HepG2 (cell line): ENCODE data around the gene TMEM200B. TPM values are rescaled to one million over a fixed set of nuclear protein-coding genes. Genes with fewer than 3 reads are reported as not detected.
A peak's percentile ranks its signal among the peaks of the same experiment; 100 is the strongest.

Source experiments
- BCL3 ChIP-seq: sonication (generic); formaldehyde crosslinking; IDR thresholded peaks from 2 replicates; pipeline ENCODE4 v1.5.1; 2020; ENCODE audit warnings: mild to moderate bottlenecking, missing genetic modification reagents, moderate library complexity
- DRAP1 ChIP-seq: IDR thresholded peaks from 2 replicates; pipeline ENCODE4 v1.6.1; 2016; ENCODE audit warnings: missing genetic modification reagents, missing compliant biosample characterization
- ETV5 ChIP-seq: IDR thresholded peaks from 2 replicates; pipeline ENCODE4 v1.6.1; 2018; ENCODE audit warnings: missing biosample characterization, missing genetic modification reagents, inconsistent platforms, borderline replicate concordance
- FOXO1 ChIP-seq: sonication (generic); formaldehyde crosslinking; IDR thresholded peaks from 2 replicates; pipeline ENCODE4 v1.4.0; 2020; ENCODE audit warnings: missing genetic modification reagents
- HMG20A ChIP-seq: IDR thresholded peaks from 2 replicates; pipeline ENCODE4 v1.6.1; 2016; ENCODE audit warnings: borderline replicate concordance
- HOMEZ ChIP-seq: IDR thresholded peaks from 2 replicates; pipeline ENCODE4 v1.6.1; 2016; ENCODE audit warnings: low read depth
- IRF9 ChIP-seq: sonication (generic); formaldehyde crosslinking; IDR thresholded peaks from 2 replicates; pipeline ENCODE4 v1.8.0; 2022; ENCODE audit warnings: missing genetic modification reagents, mild to moderate bottlenecking, borderline replicate concordance
- KLF9 ChIP-seq: IDR thresholded peaks from 2 replicates; pipeline ENCODE4 v1.6.1; 2016; ENCODE audit warnings: low read depth
- MYPOP ChIP-seq: sonication (generic); formaldehyde crosslinking; IDR thresholded peaks from 2 replicates; pipeline ENCODE4 v1.8.1; 2023; ENCODE audit warnings: mild to moderate bottlenecking, moderate library complexity, missing genetic modification reagents
- RARG ChIP-seq: sonication (generic); formaldehyde crosslinking; IDR thresholded peaks from 2 replicates; pipeline ENCODE4 v1.4.0; 2020; ENCODE audit warnings: low read depth, mild to moderate bottlenecking, missing genetic modification reagents
- SOX13 ChIP-seq, 3 experiments: fragments of 450-650 bp in 1 of 3; sonication (generic) in 1 of 3; formaldehyde crosslinking in 1 of 3; IDR thresholded peaks in 2 of 3; conservative IDR thresholded peaks in 1 of 3; 2 replicates each; pipeline versions ENCODE4 v1.5.0 to v1.6.1; 2016 to 2020; ENCODE audit warnings: antibody characterized with exemption in 1 of 3, mild to moderate bottlenecking in 1 of 3, missing compliant biosample characterization in 1 of 3, missing genetic modification reagents in 1 of 3, moderate library complexity in 1 of 3
- TERF1 ChIP-seq: sonication (generic); formaldehyde crosslinking; IDR thresholded peaks from 2 replicates; pipeline ENCODE4 v1.8.0; 2022; ENCODE audit warnings: mild to moderate bottlenecking, missing genetic modification reagents, moderate library complexity
- TRIM22 ChIP-seq: fragments of 450-650 bp; IDR thresholded peaks from 2 replicates; pipeline ENCODE4 v1.6.1; 2017
- ZFX ChIP-seq: sonication (generic); formaldehyde crosslinking; IDR thresholded peaks from 2 replicates; pipeline ENCODE4 v1.4.0; 2020; ENCODE audit warnings: mild to moderate bottlenecking, low read depth, missing genetic modification reagents, moderate library complexity
- ZNF33A ChIP-seq: sonication (generic); formaldehyde crosslinking; IDR thresholded peaks from 2 replicates; pipeline ENCODE4 v1.5.1; 2020; ENCODE audit warnings: missing genetic modification reagents, mild to moderate bottlenecking, moderate library complexity, borderline replicate concordance
- ZNF501 ChIP-seq: sonication (generic); formaldehyde crosslinking; IDR thresholded peaks from 2 replicates; pipeline ENCODE4 v1.5.1; 2020; ENCODE audit warnings: mild to moderate bottlenecking, moderate library complexity, missing genetic modification reagents
- ZNF570 ChIP-seq: sonication (generic); formaldehyde crosslinking; IDR thresholded peaks from 2 replicates; pipeline ENCODE4 v1.4.0; 2020; ENCODE audit warnings: mild to moderate bottlenecking, missing genetic modification reagents, borderline replicate concordance
- ZNF737 ChIP-seq: sonication (generic); formaldehyde crosslinking; IDR thresholded peaks from 2 replicates; pipeline ENCODE4 v1.5.0; 2020; ENCODE audit warnings: missing genetic modification reagents, mild to moderate bottlenecking, borderline replicate concordance
- ZNF772 ChIP-seq: sonication (generic); formaldehyde crosslinking; IDR thresholded peaks from 2 replicates; pipeline ENCODE4 v1.5.0; 2020; ENCODE audit warnings: mild to moderate bottlenecking, missing genetic modification reagents
- ZSCAN21 ChIP-seq: sonication (generic); formaldehyde crosslinking; IDR thresholded peaks from 2 replicates; pipeline ENCODE4 v1.8.0; 2022; ENCODE audit warnings: mild to moderate bottlenecking, missing genetic modification reagents, moderate library complexity, borderline replicate concordance
- ZSCAN30 ChIP-seq: sonication (generic); formaldehyde crosslinking; IDR thresholded peaks from 2 replicates; pipeline ENCODE4 v1.5.0; 2020; ENCODE audit warnings: mild to moderate bottlenecking, missing genetic modification reagents
- ZSCAN31 ChIP-seq: sonication (generic); formaldehyde crosslinking; IDR thresholded peaks from 2 replicates; pipeline ENCODE4 v1.5.0; 2020; ENCODE audit warnings: low read depth, mild to moderate bottlenecking, missing genetic modification reagents
- polyA plus RNA-seq, 8 experiments: library from polyadenylated mRNA; depleted of rRNA in 3 of 8; stranded (reverse) in 7 of 8; unstranded in 1 of 8; fragments of >200 nt; fragmentation: Illumina TruSeq in 4 of 8; extraction: Trizol in 4 of 8; gene quantifications; 2 replicates each; pipeline versions ENCODE4 v1.2.1 to v1.2.3, GENCODE V29; 2011 to 2016; ENCODE audit warnings: low read depth in 4 of 8, missing spikeins in 1 of 8, mixed read lengths in 1 of 8; ENCODE audit not compliant: insufficient read depth in 1 of 8
- total RNA-seq, 5 experiments: library from RNA; depleted of rRNA; stranded (reverse); fragments of >200 nt; fragmentation: Illumina TruSeq; extraction: Trizol; gene quantifications; 2 replicates each; pipeline ENCODE4 v1.2.3, GENCODE V29; 2016; ENCODE audit warnings: low read depth in 1 of 5

The TMEM200B gene
- total and polyA plus RNA-seq, 2 of the 13 experiments (the other 11 are each of a cell fraction or from before 2014, with no cell fraction given), result 1.1 to 1.4 TPM

GRCh38 chr1:29105822-29106221 is 17.9 kb downstream of the TMEM200B start (continued):
- TF ChIP-seq RARG (CRISPR knock-in tag) (no peak), ZNF772 (CRISPR knock-in tag) (no peak), KLF9 (CRISPR knock-in tag) (no peak), BCL3 (CRISPR knock-in tag) (no peak), IRF9 (no peak), HMG20A (CRISPR knock-in tag) (no peak), TRIM22 (no peak), HOMEZ (CRISPR knock-in tag) (peak; percentile 59; the same call in 1 of the 2 replicates), ZSCAN21 (CRISPR knock-in tag) (no peak), SOX13 (IDR thresholded peaks at IDR 0.05) (no peak), SOX13 (CRISPR knock-in tag; conservative IDR thresholded peaks at IDR 0.05 in 1 of 2, IDR thresholded peaks at IDR 0.05 in 1 of 2) (peak in 1 of 2 experiments; percentile 46; a peak in 1 of 4 replicates), ZNF501 (CRISPR knock-in tag) (0 out of 2 replicates have a peak, but pooled peaks have one; percentile 26), ZNF737 (CRISPR knock-in tag) (no peak), ZNF570 (CRISPR knock-in tag) (no peak), ZNF33A (CRISPR knock-in tag) (no peak), TERF1 (CRISPR knock-in tag) (no peak), ETV5 (CRISPR knock-in tag) (peak; percentile 14; the same call in 1 of the 2 replicates), DRAP1 (CRISPR knock-in tag) (no peak), FOXO1 (CRISPR knock-in tag) (peak; percentile 21; the same call in 1 of the 2 replicates), ZSCAN31 (CRISPR knock-in tag) (no peak), ZFX (CRISPR knock-in tag) (peak; percentile 27; the same call in 1 of the 2 replicates), MYPOP (CRISPR knock-in tag) (no peak), ZSCAN30 (CRISPR knock-in tag) (no peak)
